ENCODE measurements around the gene NAB1. TPM values are rescaled to one million over a fixed set of nuclear protein-coding genes. Genes with fewer than 3 reads are reported as not detected.

Gene NAB1
- polyA plus RNA-seq, 1 donor from 2014 or later, result 49.8 TPM

DNA sequence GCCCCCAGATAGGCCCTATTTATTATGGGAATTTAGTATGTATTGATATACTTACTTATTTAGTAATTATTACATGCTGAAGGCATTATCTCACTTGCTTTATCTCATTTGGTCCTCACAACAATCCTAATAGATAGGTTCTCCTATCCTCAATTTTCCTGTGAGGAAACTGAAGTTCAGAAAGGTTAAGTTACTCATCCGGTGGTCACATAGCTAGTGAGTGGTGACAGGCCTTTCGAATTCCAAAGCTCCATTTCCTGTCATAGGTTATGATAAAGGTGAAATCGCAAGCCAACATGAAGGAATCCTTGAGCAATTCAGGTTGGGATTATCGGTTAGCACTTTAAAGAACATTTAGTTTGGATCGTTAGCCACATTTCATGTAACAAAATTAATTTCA is 33.3 kb downstream of the NAB1 start:
- no peaks in the 10 kb centered on the region for H3K36me3 ChIP-seq (ENCODE audit: insufficient read depth, low read length)
- H4K20me1 ChIP-seq (ENCODE audit: insufficient read depth), result no peaks in the 10 kb centered on the region
- no peak overlapping the region for H3K4me3 ChIP-seq (ENCODE audit: low read length)
- H3K4me2 ChIP-seq (ENCODE audit: low read length), result no peak overlapping the region
- H3K27me3 ChIP-seq (ENCODE audit: insufficient read depth, low read depth, low read length), result no peaks in the 10 kb centered on the region
- no peak overlapping the region for H2AFZ ChIP-seq (ENCODE audit: low read depth, low read length)
- H3K9me3 ChIP-seq (ENCODE audit: low read length), result no peaks in the 10 kb centered on the region
- H3K9me2 ChIP-seq (ENCODE audit: insufficient read depth, low read length), result no peaks in the 10 kb centered on the region
- no peaks in the 10 kb centered on the region for H3K79me2 ChIP-seq (replicated peaks; ENCODE audit: insufficient read depth, low read length)
- no peak overlapping the region for H3K27ac ChIP-seq (ENCODE audit: low read length)
- TF ChIP-seq EZH2 (IDR thresholded peaks at IDR 0.05; ENCODE audit: borderline replicate concordance, insufficient read depth, low read length, poor library complexity, severe bottlenecking) (no peak), RAD21 (conservative IDR thresholded peaks at IDR 0.05) (no peak), POLR2AphosphoS5 (IDR thresholded peaks at IDR 0.05) (no peak), EP300 (conservative IDR thresholded peaks at IDR 0.05; ENCODE audit: poor library complexity, severe bottlenecking) (no peak), TAF1 (IDR thresholded peaks at IDR 0.05; ENCODE audit: low read depth) (no peak), MXI1 (conservative IDR thresholded peaks at IDR 0.05; ENCODE audit: poor library complexity, severe bottlenecking) (no peak), SMC3 (conservative IDR thresholded peaks at IDR 0.05; ENCODE audit: poor library complexity) (no peak)
- TF ChIP-seq, protein P1, sequence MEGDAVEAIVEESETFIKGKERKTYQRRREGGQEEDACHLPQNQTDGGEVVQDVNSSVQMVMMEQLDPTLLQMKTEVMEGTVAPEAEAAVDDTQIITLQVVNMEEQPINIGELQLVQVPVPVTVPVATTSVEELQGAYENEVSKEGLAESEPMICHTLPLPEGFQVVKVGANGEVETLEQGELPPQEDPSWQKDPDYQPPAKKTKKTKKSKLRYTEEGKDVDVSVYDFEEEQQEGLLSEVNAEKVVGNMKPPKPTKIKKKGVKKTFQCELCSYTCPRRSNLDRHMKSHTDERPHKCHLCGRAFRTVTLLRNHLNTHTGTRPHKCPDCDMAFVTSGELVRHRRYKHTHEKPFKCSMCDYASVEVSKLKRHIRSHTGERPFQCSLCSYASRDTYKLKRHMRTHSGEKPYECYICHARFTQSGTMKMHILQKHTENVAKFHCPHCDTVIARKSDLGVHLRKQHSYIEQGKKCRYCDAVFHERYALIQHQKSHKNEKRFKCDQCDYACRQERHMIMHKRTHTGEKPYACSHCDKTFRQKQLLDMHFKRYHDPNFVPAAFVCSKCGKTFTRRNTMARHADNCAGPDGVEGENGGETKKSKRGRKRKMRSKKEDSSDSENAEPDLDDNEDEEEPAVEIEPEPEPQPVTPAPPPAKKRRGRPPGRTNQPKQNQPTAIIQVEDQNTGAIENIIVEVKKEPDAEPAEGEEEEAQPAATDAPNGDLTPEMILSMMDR (IDR thresholded peaks at IDR 0.05; ENCODE audit: poor library complexity, severe bottlenecking), result no peak
- TF ChIP-seq, protein P2, sequence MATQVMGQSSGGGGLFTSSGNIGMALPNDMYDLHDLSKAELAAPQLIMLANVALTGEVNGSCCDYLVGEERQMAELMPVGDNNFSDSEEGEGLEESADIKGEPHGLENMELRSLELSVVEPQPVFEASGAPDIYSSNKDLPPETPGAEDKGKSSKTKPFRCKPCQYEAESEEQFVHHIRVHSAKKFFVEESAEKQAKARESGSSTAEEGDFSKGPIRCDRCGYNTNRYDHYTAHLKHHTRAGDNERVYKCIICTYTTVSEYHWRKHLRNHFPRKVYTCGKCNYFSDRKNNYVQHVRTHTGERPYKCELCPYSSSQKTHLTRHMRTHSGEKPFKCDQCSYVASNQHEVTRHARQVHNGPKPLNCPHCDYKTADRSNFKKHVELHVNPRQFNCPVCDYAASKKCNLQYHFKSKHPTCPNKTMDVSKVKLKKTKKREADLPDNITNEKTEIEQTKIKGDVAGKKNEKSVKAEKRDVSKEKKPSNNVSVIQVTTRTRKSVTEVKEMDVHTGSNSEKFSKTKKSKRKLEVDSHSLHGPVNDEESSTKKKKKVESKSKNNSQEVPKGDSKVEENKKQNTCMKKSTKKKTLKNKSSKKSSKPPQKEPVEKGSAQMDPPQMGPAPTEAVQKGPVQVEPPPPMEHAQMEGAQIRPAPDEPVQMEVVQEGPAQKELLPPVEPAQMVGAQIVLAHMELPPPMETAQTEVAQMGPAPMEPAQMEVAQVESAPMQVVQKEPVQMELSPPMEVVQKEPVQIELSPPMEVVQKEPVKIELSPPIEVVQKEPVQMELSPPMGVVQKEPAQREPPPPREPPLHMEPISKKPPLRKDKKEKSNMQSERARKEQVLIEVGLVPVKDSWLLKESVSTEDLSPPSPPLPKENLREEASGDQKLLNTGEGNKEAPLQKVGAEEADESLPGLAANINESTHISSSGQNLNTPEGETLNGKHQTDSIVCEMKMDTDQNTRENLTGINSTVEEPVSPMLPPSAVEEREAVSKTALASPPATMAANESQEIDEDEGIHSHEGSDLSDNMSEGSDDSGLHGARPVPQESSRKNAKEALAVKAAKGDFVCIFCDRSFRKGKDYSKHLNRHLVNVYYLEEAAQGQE (IDR thresholded peaks at IDR 0.05; ENCODE audit: borderline replicate concordance), result no peak
- no peak overlapping the region for H3K9ac ChIP-seq (ENCODE audit: low read length)
- H3F3A ChIP-seq (ENCODE audit: insufficient read depth, low read length, poor library complexity, severe bottlenecking), result no peaks in the 10 kb centered on the region

DNA sequence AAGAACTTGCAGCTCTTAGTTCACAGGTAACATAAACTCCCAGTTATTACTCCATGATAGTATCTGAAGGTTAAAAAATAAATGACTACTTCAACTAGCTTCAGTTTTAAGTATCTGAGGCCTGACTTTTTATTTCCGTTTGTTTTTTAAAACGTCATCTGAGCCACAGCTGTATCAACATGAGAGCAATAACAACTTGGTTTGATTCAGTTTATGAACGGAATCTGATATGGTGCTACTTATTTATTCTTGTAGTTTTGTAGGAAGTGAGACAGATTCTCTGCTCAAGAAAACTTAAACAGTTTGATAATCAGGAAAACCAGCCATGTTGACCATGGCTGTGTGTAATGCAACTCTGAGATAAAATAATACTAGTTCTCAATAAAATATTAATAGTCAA is 34.9 kb downstream of the NAB1 start:
- Histone ChIP-seq H2AFZ (ENCODE audit: low read depth, low read length) (no peak overlapping the region), H4K20me1 (ENCODE audit: insufficient read depth) (no peaks in the 10 kb centered on the region), H3K79me2 (replicated peaks; ENCODE audit: insufficient read depth, low read length) (no peaks in the 10 kb centered on the region), H3K27me3 (ENCODE audit: insufficient read depth, low read depth, low read length) (no peaks in the 10 kb centered on the region), H3K4me3 (ENCODE audit: low read length) (no peak overlapping the region), H3K27ac (ENCODE audit: low read length) (no peak overlapping the region), H3K4me2 (ENCODE audit: low read length) (no peak overlapping the region), H3K9me3 (ENCODE audit: low read length) (no peaks in the 10 kb centered on the region), H3K9me2 (ENCODE audit: insufficient read depth, low read length) (no peaks in the 10 kb centered on the region), H3K36me3 (ENCODE audit: insufficient read depth, low read length) (no peaks in the 10 kb centered on the region), H3F3A (ENCODE audit: insufficient read depth, low read length, poor library complexity, severe bottlenecking) (no peaks in the 10 kb centered on the region), H3K9ac (ENCODE audit: low read length) (no peak overlapping the region)
- TF ChIP-seq POLR2AphosphoS5 (IDR thresholded peaks at IDR 0.05) (no peak), EZH2 (IDR thresholded peaks at IDR 0.05; ENCODE audit: borderline replicate concordance, insufficient read depth, low read length, poor library complexity, severe bottlenecking) (no peak), MXI1 (conservative IDR thresholded peaks at IDR 0.05; ENCODE audit: poor library complexity, severe bottlenecking) (no peak), EP300 (conservative IDR thresholded peaks at IDR 0.05; ENCODE audit: poor library complexity, severe bottlenecking) (no peak), TAF1 (IDR thresholded peaks at IDR 0.05; ENCODE audit: low read depth) (no peak), RAD21 (conservative IDR thresholded peaks at IDR 0.05) (no peak), SMC3 (conservative IDR thresholded peaks at IDR 0.05; ENCODE audit: poor library complexity) (no peak)
- TF ChIP-seq, protein P2 (IDR thresholded peaks at IDR 0.05; ENCODE audit: borderline replicate concordance), result no peak
- TF ChIP-seq, protein P1 (IDR thresholded peaks at IDR 0.05; ENCODE audit: poor library complexity, severe bottlenecking), result no peak
